ENCODE data around the gene OAS1.

- TF ChIP-seq CTCF (conservative IDR thresholded peaks at IDR 0.05 in 1 of 2, IDR thresholded peaks at IDR 0.05 in 1 of 2; ENCODE audit: extremely low read depth in 1 of 2, insufficient read depth in 1 of 2, low read depth in 1 of 2, low read length in 2 of 2), result no peak
- TF ChIP-seq EZH2 (IDR thresholded peaks at IDR 0.05; ENCODE audit: borderline replicate concordance, low read length), result no peak
Measured at GRCh38 chr12:112878488-112878887, 28.3 kb upstream of the OAS1 start.
